PC-9 (cell line): Measurements from ENCODE around the gene GMDS. TPM values are rescaled to one million over a fixed set of nuclear protein-coding genes. Genes with fewer than 3 reads are reported as not detected.
A peak's percentile ranks its signal among the peaks of the same experiment; 100 is the strongest.

ENCODE experiments used
- BruUV-seq: library from RNA; stranded (reverse); fragments of 400-500 nt; replicated peaks from 2 replicates; lab custom pipeline; 2021; lab: Mats Ljungman, UMichigan
- CTCF ChIA-PET: fragments of 300-600 bp; sonication (Branson Sonifier 250); formaldehyde crosslinking; loops from one replicate; lab custom pipeline; 2022; ENCODE audit warnings: antibody characterized with exemption; lab: Charles Lee
- POLR2A ChIA-PET: fragments of 300-600 bp; sonication (Branson Sonifier 250); formaldehyde crosslinking; loops from one replicate; lab custom pipeline; 2022; ENCODE audit warnings: antibody characterized with exemption; ENCODE audit not compliant: unreplicated experiment; lab: Charles Lee
- DNase-seq, 2 experiments: peaks; one replicate each; pipeline versions ENCODE4 v3.0.0 to v3.0.0-alpha.2; 2015 to 2022; ENCODE audit warnings: mixed read lengths in 1 of 2
- H2AFZ ChIP-seq: fragments of 200-600 bp; sonication (generic); 2 replicates; pipeline ENCODE4 v1.8.1; 2017; ENCODE audit warnings: antibody characterized with exemption
- H3F3A ChIP-seq: fragments of 200-600 bp; sonication (generic); 2 replicates; pipeline ENCODE4 v1.8.1; 2017; ENCODE audit warnings: antibody characterized with exemption, mild to moderate bottlenecking, low read depth; ENCODE audit not compliant: insufficient read depth
- H3K27ac ChIP-seq: fragments of 200-600 bp; sonication (generic); 2 replicates; pipeline ENCODE4 v1.6.1; 2016; ENCODE audit warnings: mixed run types
- H3K27me3 ChIP-seq: fragments of 200-600 bp; sonication (generic); 2 replicates; pipeline ENCODE4 v1.6.1; 2016; ENCODE audit warnings: low read depth, mixed run types; ENCODE audit not compliant: insufficient read depth
- H3K36me3 ChIP-seq: fragments of 200-600 bp; sonication (generic); 2 replicates; pipeline ENCODE4 v1.6.1; 2016; ENCODE audit warnings: low read depth, mixed run types
- H3K4me1 ChIP-seq: fragments of 200-600 bp; sonication (generic); replicated peaks from 2 replicates; pipeline ENCODE4 v1.6.1; 2016; ENCODE audit warnings: mixed run types; ENCODE audit not compliant: insufficient read depth
- H3K4me2 ChIP-seq: fragments of 200-600 bp; sonication (generic); 2 replicates; pipeline ENCODE4 v1.6.1; 2017; ENCODE audit warnings: mixed run types
- H3K4me3 ChIP-seq: fragments of 200-600 bp; sonication (generic); 2 replicates; pipeline ENCODE4 v1.6.1; 2016; ENCODE audit warnings: mixed run types
- H3K79me2 ChIP-seq: fragments of 200-600 bp; sonication (generic); 2 replicates; pipeline ENCODE4 v1.6.1; 2017; ENCODE audit warnings: low read depth, mixed run types
- H3K9me2 ChIP-seq: fragments of 200-600 bp; sonication (generic); 2 replicates; pipeline ENCODE4 v1.8.1; 2017; ENCODE audit warnings: mild to moderate bottlenecking; ENCODE audit not compliant: insufficient read depth
- H3K9me3 ChIP-seq: fragments of 200-600 bp; sonication (generic); 2 replicates; pipeline ENCODE4 v1.8.1; 2016; ENCODE audit warnings: low read depth; ENCODE audit not compliant: insufficient read depth
- H4K20me1 ChIP-seq: fragments of 200-600 bp; sonication (generic); 2 replicates; pipeline ENCODE4 v1.8.1; 2017; ENCODE audit not compliant: insufficient read depth
- CTCF ChIP-seq: fragments of 200-600 bp; sonication (generic); conservative IDR thresholded peaks from 2 replicates; pipeline ENCODE4 v1.6.1; 2017; ENCODE audit warnings: mixed run types, antibody characterized with exemption, mild to moderate bottlenecking, moderate library complexity
- EZH2 ChIP-seq: fragments of 200-600 bp; sonication (generic); IDR thresholded peaks from 2 replicates; pipeline ENCODE4 v1.8.0; 2017; ENCODE audit warnings: antibody characterized with exemption, low read depth
- intact Hi-C: fragments of 100-400 bp; cut with micrococcal nuclease; formaldehyde crosslinking; loops from one replicate; pipeline ENCODE4 v1.10.0; 2022; ENCODE audit not compliant: unreplicated experiment
- total RNA-seq: library from RNA; stranded (reverse); gene quantifications from 2 replicates; pipeline ENCODE4 v1.2.3, GENCODE V29; 2021

GMDS gene
- total RNA-seq, 1 experiment from 2014 or later = 30.1 TPM

GRCh38 chr6:1616701-1617463 is 628.5 kb downstream of the GMDS start:
- POLR2A ChIA-PET = interaction anchor here (0.6 kb wide), 2 partner anchors 11 to 61 kb away, joined by 3 to 5 read pairs; no protein-coding TSS in a partner anchor
- no peak for DNase-seq
- no peaks in the 10 kb centered on the region for H3K9me3 ChIP-seq
- no peaks in the 10 kb centered on the region for H3K4me1 ChIP-seq
- BruUV-seq = no TSS peak
- no peak overlapping the region for H2AFZ ChIP-seq
- no peaks in the 10 kb centered on the region for H4K20me1 ChIP-seq
- CTCF ChIA-PET = interaction anchor here (0.6 kb wide), 1 partner anchor 17 kb away, joined by 3 read pairs; no protein-coding TSS in a partner anchor
- H3K9me2 ChIP-seq = no peaks in the 10 kb centered on the region
- no peaks in the 10 kb centered on the region for H3K27me3 ChIP-seq
- H3K36me3 ChIP-seq = no peaks in the 10 kb centered on the region
- H3K4me3 ChIP-seq = no peak overlapping the region
- H3K79me2 ChIP-seq = peaks cover 35% of the 10 kb centered on the region
- no peak overlapping the region for H3K27ac ChIP-seq
- no peak for TF ChIP-seq CTCF
- TF ChIP-seq EZH2 = no peak
- intact Hi-C loops = no loop called here
- no peak overlapping the region for H3K4me2 ChIP-seq
- 0 out of 2 replicates have a peak, but pooled peaks cover 4% of the 10 kb centered on the region for H3F3A ChIP-seq

DNA sequence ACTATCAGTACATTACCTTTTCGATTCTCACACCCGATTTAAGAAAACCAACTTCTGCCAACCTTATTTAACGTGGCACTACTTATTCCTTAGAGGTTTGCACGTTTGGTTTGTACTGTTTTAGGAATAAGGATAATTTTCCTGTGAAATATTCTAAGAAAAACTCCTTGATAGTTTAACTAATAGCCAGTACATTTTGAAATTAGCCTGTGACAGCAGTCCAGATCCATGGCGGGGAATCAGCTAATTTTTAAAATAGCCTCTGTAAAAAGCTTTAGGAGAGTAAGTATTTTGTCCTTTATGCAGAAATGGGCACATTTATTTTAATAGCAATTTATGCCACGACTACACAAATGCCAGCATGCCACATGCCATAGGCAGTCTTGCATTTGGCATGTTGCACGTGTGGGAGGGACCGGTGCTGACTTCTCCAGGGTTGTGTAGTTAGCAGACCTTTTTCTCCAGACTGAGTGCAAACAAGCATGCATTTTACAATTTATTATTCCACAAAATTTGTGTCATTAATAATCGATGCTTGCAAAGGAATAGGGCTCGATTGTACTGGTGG is 629.5 kb downstream of the GMDS start:
- ChIA-PET POLR2A (interaction anchor here (0.7 kb wide), 1 partner anchor 222 kb away, joined by 4 read pairs; no protein-coding TSS in a partner anchor), CTCF (no interaction called here)
- no TSS peak for BruUV-seq
- H2AFZ ChIP-seq = no peak overlapping the region
- TF ChIP-seq CTCF = no peak
- no peak for TF ChIP-seq EZH2
- H3K27ac ChIP-seq = no peak overlapping the region
- no peaks in the 10 kb centered on the region for H3K4me1 ChIP-seq
- peaks cover 38% of the 10 kb centered on the region for H3K79me2 ChIP-seq
- H3F3A ChIP-seq = 0 out of 2 replicates have a peak, but pooled peaks cover 4% of the 10 kb centered on the region
- H3K4me2 ChIP-seq = no peak overlapping the region
- no peak overlapping the region for H3K4me3 ChIP-seq
- no peaks in the 10 kb centered on the region for H3K9me2 ChIP-seq
- no peaks in the 10 kb centered on the region for H3K27me3 ChIP-seq
- H3K36me3 ChIP-seq = no peaks in the 10 kb centered on the region
- no peaks in the 10 kb centered on the region for H3K9me3 ChIP-seq
- H4K20me1 ChIP-seq = no peaks in the 10 kb centered on the region
- intact Hi-C loops = no loop called here
- DNase-seq = no peak

GRCh38 chr6:1615151-1615852 is 630.1 kb downstream of the GMDS start:
- H3K9me3 ChIP-seq = no peaks in the 10 kb centered on the region
- ChIA-PET CTCF (no interaction called here), POLR2A (interaction anchor here (0.7 kb wide), 1 partner anchor 223 kb away, joined by 4 read pairs; no protein-coding TSS in a partner anchor)
- no peak overlapping the region for H2AFZ ChIP-seq
- H3K79me2 ChIP-seq = peaks cover 43% of the 10 kb centered on the region
- intact Hi-C loops = no loop called here
- no peaks in the 10 kb centered on the region for H3K27me3 ChIP-seq
- 0 out of 2 replicates have a peak, but pooled peaks cover 4% of the 10 kb centered on the region for H3F3A ChIP-seq
- no peak overlapping the region for H3K27ac ChIP-seq
- TF ChIP-seq EZH2 = no peak
- TF ChIP-seq CTCF = no peak
- no peaks in the 10 kb centered on the region for H3K9me2 ChIP-seq
- no peaks in the 10 kb centered on the region for H3K36me3 ChIP-seq
- no peak for DNase-seq
- no TSS peak for BruUV-seq
- H3K4me3 ChIP-seq = no peak overlapping the region; the same call in 1 of the 2 replicates
- H3K4me1 ChIP-seq = no peaks in the 10 kb centered on the region
- peak overlapping the region; percentile 89; the same call in 1 of the 2 replicates for H3K4me2 ChIP-seq
- H4K20me1 ChIP-seq = no peaks in the 10 kb centered on the region
